ENCODE results near the gene CCDC97.

CCDC97 gene

GRCh38 chr19:41265395-41266153 is 44.4 kb upstream of the CCDC97 start (continued):
- no peak for TF ChIP-seq SP2 (tag by site-specific recombination; IDR thresholded peaks at IDR 0.05)
- TF ChIP-seq PRDM4 (tag by site-specific recombination; IDR thresholded peaks at IDR 0.05), result no peak
- TF ChIP-seq ZNF621 (tag by site-specific recombination; IDR thresholded peaks at IDR 0.05), result no peak
- no peak for TF ChIP-seq PRDM6 (tag by site-specific recombination; IDR thresholded peaks at IDR 0.05)
- 0 out of 2 replicates have a peak, but pooled peaks have one; percentile 8 for TF ChIP-seq PRDM10 (tag by site-specific recombination; IDR thresholded peaks at IDR 0.05)
- no peak for TF ChIP-seq AEBP2 (tag by site-specific recombination; IDR thresholded peaks at IDR 0.05; ENCODE audit: borderline replicate concordance)
- 0 out of 2 replicates have a peak, but pooled peaks have one; percentile 19 for TF ChIP-seq ZNF501 (tag by site-specific recombination; IDR thresholded peaks at IDR 0.05)
- TF ChIP-seq OVOL3 (tag by site-specific recombination; IDR thresholded peaks at IDR 0.05), result no peak
- no peak for TF ChIP-seq ZNF518A (tag by site-specific recombination; conservative IDR thresholded peaks at IDR 0.05; ENCODE audit: low read depth)
- peak; percentile 21; the same call in 1 of the 2 replicates for TF ChIP-seq ZBTB17 (tag by site-specific recombination; IDR thresholded peaks at IDR 0.05)
- no peak for TF ChIP-seq YY1 (tag by site-specific recombination; IDR thresholded peaks at IDR 0.05)
- 0 out of 2 replicates have a peak, but pooled peaks have one; percentile 52 for TF ChIP-seq HOXD13 (CRISPR knock-in tag; IDR thresholded peaks at IDR 0.05; ENCODE audit: borderline replicate concordance)
- TF ChIP-seq SCRT1 (tag by site-specific recombination; IDR thresholded peaks at IDR 0.05; ENCODE audit: borderline replicate concordance), result peak; percentile 89
- no peak for TF ChIP-seq ZNF768 (tag by site-specific recombination; IDR thresholded peaks at IDR 0.05)
- peak; percentile 65 for TF ChIP-seq PATZ1 (tag by site-specific recombination; IDR thresholded peaks at IDR 0.05)
- peak; percentile 17 for TF ChIP-seq ZBTB26 (tag by site-specific recombination; optimal IDR thresholded peaks at IDR 0.05)
- TF ChIP-seq ZNF776 (tag by site-specific recombination; IDR thresholded peaks at IDR 0.05; ENCODE audit: borderline replicate concordance), result no peak
- peak; percentile 26; the same call in 1 of the 2 replicates for TF ChIP-seq ZNF561 (tag by site-specific recombination; IDR thresholded peaks at IDR 0.05; ENCODE audit: borderline replicate concordance)
- no peak for TF ChIP-seq ZNF274 (IDR thresholded peaks at IDR 0.05; ENCODE audit: low read length)
- 0 out of 2 replicates have a peak, but pooled peaks have one; percentile 9 for TF ChIP-seq ZNF274 (tag by site-specific recombination; IDR thresholded peaks at IDR 0.05; ENCODE audit: borderline replicate concordance)
